22Rv1 (cell line): ENCODE results near the gene ABCC4.

Experiments
- CTCF ChIP-seq: fragments of 450-650 bp; IDR thresholded peaks from 2 replicates; pipeline ENCODE4 v1.5.1; 2017; ENCODE audit warnings: mild to moderate bottlenecking
- ZFX ChIP-seq: fragments of 450-650 bp; IDR thresholded peaks from 2 replicates; pipeline ENCODE4 v1.6.1; 2017; ENCODE audit warnings: antibody characterized with exemption, borderline replicate concordance

- TF ChIP-seq CTCF (no peak), ZFX (no peak)
Measured at GRCh38 chr13:95023405-95023804, 277.8 kb downstream of the ABCC4 start.
